C4-2B (cell line): ENCODE measurements around the gene AOC2.

Source experiments
- ZFX ChIP-seq: fragments of 450-650 bp; IDR thresholded peaks from 2 replicates; pipeline ENCODE4 v1.6.1; 2017
- TF ChIP-seq, protein P1 (sequence below): fragments of 450-650 bp; conservative IDR thresholded peaks from 2 replicates; pipeline ENCODE4 v1.5.1; 2017; ENCODE audit warnings: mild to moderate bottlenecking

DNA sequence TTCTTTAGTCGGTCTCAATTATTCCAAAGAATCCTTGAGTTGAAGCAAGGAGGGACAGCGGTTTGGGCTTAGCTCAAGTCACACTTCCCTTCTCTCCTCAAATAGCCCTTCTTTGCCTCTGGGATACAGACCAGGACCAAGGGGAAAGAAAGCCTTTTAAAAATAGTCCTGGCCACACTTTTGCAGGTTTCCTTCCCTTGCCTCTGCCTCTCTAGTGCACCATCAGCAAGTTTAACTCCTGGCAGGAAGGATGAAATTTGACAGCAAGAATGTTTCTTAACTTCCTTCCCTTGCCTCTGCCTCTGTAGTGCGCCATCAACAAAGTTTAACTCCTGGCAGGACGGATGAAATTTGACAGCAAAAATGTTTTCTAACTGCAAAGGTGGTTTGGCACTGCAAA lies 49.0 kb downstream of the AOC2 start:
- TF ChIP-seq, protein P1, sequence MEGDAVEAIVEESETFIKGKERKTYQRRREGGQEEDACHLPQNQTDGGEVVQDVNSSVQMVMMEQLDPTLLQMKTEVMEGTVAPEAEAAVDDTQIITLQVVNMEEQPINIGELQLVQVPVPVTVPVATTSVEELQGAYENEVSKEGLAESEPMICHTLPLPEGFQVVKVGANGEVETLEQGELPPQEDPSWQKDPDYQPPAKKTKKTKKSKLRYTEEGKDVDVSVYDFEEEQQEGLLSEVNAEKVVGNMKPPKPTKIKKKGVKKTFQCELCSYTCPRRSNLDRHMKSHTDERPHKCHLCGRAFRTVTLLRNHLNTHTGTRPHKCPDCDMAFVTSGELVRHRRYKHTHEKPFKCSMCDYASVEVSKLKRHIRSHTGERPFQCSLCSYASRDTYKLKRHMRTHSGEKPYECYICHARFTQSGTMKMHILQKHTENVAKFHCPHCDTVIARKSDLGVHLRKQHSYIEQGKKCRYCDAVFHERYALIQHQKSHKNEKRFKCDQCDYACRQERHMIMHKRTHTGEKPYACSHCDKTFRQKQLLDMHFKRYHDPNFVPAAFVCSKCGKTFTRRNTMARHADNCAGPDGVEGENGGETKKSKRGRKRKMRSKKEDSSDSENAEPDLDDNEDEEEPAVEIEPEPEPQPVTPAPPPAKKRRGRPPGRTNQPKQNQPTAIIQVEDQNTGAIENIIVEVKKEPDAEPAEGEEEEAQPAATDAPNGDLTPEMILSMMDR, result no peak
- TF ChIP-seq ZFX, result no peak
